GM19468 (cell line): ENCODE results near the gene ZSWIM4.
"Not testable (repeated sequence)": the region's sequence is repeated elsewhere in the genome, so short reads cannot be mapped to it uniquely, and the experiment has no call there.

ENCODE experiments used
- ATAC-seq: cut with Tn5 transposase; IDR thresholded peaks from one replicate; pipeline ENCODE4 v1.9.1; 2021; ENCODE audit warnings: mild to moderate bottlenecking, moderate library complexity, moderate number of reproducible peaks; ENCODE audit not compliant: unreplicated experiment; ENCODE audit errors: extremely low read depth

The ZSWIM4 gene

DNA sequence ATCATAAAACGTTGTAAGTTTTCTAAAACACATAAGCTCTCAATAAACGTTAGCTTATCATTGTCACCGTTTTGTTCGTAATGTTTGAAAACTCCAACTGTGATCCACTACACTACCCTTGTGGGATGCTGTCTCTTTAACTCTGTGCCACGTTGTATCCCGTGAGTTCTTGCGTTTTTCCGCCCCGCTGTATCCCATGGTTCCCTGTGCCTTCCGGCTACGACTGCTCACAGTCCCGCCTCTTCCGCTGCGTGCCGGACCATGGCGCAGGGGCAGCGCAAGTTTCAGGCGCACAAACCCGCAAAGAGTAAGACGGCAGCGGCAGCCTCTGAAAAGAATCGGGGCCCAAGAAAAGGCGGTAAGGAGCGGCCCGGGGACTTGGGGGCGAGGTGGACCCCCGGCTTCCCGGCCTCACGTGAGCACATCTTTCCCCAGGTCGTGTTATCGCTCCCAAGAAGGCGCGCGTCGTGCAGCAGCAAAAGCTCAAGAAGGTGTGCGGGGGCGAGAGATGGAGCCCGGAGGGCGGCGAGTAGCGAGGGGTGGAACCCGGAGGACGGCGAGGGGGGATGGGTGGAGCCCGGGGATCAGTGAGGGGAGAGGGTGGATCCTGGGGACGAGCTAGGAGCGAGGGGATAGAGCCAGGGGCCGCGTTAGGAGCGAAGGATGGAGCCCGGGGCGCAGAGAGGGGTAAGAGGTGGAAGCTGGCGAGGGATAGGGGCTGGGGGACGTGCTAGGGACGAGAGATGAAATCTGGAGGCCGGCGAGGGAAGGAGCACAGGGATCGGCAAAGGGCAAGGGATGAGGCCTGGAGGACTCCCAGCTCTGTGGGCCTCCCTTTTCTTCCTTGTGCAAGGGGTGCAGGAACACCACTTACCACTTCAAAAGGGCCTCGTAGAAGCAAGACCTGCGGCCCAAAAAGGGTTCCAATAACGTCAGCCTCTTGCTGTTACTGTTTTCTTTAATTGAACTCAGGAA is 20.7 kb upstream of the ZSWIM4 start, which contains the start of gene C19orf53:
Gene C19orf53, plus strand, starts transcription at position 240 of the 975 bp plus-strand sequence. Its CDS starts 22 bp downstream, at position 262.
- ATAC-seq, result peak; percentile 76

DNA sequence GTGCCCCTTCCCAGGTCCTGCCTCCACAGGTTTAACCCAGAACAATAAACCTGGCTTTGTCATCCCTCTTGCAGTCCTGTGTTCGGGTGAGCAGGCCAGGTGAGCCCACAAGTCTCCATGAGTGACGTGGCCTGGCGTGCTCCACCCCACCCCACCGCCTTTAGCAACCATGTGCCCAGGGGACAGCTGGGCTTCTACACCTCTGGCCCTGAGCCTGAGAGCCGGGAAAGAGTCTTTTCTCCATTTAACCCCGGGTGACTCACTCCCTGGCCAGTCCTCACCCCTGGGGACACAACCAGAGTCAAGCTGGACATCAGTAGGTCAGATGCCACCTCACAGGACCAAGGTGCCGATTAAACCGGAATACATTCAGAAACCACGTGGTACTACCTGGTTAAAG is 16.8 kb upstream of the ZSWIM4 start:
- ATAC-seq, result no peak

DNA sequence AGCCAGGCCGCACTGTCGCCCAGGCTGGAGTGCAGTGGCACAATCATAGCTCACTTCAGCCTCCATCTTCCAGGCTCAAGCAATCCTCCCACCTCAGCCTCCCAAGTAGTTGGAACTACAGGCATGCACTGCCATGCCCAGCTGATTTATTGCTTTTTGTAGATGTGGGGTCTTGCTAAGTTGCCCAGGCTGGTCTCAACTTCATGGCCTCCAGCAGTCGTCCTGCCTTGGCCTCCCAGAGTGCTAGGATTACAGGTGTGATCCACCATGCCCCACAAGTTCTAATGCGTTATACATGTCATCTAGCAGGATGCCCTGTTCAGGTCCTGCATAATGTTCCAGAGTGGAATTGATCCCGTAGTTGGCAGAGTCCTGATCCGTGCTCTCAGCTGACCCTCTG is 16.4 kb upstream of the ZSWIM4 start:
- no peak for ATAC-seq

GRCh38 chr19:13779794-13780193 is 15.4 kb upstream of the ZSWIM4 start:
- not testable (repeated sequence) for ATAC-seq

- no peak for ATAC-seq
These were observed 13.7 kb upstream of the ZSWIM4 start for GRCh38 chr19:13781547-13781946.

DNA sequence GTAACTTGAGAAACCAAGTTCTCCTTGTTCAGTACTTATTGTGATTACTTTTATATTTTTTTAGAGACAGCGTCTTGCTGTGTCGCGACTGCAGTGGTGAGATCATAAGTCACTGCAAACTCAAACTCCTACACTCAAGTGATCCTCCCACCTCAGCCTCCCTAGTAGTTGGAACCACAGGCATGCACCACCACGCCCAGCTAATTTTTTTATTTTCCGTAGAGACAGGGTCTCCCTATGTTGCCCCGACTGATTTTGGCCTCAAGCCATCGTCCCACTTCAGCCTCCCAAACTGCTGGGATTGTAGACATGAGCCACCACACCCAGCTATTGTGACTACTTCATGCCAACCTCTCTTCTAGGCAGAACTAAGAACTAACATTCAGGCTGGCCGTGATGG is 12.7 kb upstream of the ZSWIM4 start:
- no peak for ATAC-seq

DNA sequence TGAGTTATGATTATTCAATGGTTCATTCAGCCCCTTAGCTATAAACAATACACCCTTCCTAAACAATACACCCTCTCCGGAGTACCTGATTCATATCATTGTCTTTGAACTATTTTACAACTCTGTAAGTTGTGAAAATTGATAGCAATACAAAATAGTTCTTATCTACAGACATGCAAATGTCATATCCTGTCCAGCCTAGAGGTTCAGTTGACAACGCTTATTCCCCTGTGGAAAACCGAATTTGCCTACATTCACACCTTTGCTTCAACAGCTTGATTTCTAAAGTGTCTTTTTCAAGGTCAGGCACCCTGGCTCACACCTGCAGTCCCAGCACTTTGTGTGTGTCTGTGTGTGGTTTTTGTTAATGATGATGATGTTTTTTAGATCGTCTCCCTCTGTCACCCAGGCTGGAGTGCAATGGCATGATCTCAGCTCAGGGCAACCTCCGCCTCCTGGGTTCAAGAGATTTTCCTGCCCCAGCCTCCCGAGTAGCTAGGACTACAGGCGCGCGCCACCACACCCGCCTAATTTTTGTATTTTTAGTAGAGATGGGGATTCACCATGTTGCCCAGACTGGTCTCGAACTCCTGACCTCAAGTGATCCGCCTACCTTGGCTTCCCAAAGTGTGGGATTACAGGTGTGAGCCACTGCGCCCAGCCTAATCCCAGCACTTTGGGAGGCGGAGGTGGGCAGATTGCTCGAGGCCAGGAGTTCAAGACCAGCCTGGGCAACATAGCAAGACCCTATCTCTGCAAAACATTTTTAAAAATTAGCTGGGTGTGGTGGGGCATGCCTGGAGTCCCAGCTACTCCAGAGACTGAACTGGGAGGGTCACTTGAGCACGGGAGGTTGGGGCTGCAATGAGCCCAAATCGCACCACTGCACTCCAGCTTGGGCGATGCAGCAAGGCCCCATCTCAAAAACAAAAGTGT is 11.4 kb upstream of the ZSWIM4 start:
- ATAC-seq, result no peak

- ATAC-seq, result no peak
These were observed 10.4 kb upstream of the ZSWIM4 start for GRCh38 chr19:13784731-13785452.

DNA sequence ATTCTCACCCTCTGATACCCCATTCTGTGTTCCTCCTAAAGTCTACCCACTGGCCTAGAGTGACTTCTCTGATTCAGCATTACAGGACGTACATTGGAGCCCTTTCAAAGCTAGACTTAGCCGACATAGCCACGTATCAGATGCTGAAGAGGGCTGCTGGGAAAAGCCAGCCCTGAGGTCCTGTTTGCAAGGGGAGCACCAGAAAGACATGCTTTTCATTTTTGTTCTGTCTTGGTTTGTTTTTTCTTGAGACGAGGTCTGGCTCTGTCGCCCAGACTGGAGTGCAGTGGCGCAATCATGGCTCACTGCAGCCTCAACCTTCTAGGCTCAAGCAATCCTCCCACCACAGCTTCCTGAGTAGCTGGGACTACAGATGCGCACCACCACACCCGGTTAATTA is 6.3 kb upstream of the ZSWIM4 start:
- ATAC-seq, result no peak

DNA sequence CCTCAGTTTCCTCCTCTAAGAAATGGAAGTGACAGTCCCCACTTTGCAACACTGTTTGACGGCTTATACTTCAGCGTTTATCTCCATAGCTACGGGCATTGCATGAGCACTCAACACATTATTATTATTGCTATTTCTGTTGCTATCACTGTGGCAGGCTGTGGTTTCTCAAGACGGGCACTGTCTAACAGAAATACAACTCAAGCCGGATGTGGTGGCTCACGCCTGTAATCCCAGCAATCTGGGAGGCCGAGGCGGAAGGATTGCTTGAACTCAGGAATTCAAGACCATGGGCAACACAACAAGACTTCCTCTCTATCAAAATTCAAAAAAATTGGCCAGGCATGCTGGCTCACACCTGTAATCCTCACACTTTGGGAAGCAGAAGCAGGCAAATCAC is 4.9 kb upstream of the ZSWIM4 start:
- no peak for ATAC-seq

DNA sequence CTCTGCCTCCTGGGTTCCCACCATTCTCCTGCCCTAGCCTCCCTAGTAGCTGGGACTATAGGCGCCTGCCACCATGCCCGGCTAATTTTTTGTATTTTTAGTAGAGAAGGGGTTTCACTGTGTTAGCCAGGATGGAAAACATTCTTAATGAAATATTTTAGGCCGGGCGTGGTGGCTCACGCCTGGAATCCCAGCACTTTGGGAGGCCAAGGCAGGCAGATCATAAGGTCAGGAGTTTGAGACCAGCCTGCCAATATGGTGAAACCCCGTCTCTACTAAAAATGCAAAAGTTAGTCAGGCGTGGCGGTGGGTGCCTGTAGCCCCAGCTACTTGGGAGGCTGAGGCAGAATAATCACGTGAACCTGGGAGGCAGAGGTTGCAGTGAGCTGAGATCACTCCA is 1.9 kb upstream of the ZSWIM4 start:
- ATAC-seq, result not testable (repeated sequence)

DNA sequence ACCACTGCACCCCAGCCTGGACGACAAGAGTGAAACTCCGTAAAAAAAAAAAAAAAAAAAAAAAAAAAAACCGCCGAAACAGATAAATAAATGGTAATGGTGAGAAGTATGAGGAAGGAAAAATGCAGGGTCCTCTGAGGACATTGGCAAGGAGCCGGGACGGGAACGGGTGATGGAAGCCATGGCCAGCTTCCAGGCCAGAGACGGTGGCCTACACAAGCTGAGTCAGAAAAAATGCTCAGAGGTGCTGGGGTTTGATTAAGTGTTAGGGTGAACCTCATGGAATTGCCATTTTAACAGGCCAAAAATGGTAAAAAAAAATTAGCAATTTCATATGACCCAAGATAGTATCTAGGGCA is 866 bp upstream of the ZSWIM4 start:
- no peak for ATAC-seq

DNA sequence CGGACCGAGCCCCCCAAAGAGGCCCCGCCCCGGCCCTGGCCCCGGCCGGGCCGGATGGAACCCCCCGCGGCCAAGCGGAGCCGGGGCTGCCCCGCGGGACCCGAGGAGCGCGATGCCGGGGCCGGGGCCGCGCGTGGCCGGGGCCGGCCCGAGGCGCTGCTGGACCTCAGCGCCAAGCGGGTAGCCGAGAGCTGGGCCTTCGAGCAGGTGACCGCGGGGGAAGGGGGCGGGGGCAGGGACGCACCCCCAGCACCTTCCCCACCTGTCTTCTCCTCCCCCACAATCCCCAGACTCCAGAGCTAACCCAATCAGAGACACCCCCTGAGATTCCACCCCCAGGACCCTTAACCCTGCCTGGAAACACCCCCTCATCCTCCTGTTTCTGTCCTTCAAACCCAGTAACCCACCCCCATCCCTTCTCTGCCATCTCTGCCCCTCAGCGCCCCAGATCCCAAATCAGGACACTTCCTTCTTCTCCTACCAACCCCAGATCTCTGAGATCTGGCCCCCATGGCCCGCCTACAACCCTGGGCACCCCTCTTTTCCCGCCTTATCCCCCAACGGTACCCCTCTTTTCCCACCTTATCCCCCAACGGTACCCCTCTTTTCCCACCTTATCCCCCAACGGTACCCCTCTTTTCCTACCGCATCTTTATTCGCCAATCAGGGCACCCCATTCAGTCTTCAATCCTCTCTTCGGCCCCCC is 505 bp downstream of the ZSWIM4 start:
- ATAC-seq, result peak; percentile 13

DNA sequence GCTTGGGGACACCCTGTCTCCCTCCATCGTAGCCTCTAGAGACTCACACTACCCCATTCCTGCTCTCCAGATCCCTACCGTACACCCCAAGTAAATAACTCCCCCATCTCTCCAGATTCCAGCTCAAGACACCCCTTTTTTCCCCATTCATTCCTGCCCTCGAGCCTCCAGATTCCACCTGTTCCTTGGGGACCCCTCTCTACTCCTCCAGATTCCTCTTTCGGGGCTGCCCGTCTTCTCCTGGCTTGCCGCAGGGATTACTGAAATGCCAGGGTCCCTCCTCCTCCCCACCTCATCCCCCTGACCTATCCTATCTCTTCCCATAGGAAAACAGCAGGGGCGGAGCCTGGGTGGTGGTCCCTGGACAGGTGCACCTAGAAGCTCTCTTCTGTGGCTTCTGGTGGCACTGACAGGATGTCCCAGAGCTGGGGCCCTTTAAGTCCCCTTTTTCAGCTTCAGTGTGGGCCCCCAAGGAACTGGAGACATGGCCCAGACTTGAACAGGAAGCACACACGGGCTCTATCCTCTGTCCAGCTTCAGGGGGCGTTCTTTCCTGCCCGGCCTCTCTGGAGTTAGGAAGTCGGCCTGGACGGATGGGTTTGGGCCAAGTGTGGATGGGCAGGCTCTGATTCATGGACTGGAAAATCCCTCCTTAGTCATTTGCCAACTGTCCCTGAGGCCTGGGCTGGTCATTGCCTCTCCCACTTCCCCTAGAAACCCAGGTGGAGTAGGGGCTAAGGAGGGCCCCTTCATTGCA is 1.2 kb downstream of the ZSWIM4 start:
- ATAC-seq, result no peak

GRCh38 chr19:13797058-13797440 is 1.8 kb downstream of the ZSWIM4 start:
- ATAC-seq, result no peak

- ATAC-seq, result no peak
These were observed 2.6 kb downstream of the ZSWIM4 start for GRCh38 chr19:13797870-13798269.

DNA sequence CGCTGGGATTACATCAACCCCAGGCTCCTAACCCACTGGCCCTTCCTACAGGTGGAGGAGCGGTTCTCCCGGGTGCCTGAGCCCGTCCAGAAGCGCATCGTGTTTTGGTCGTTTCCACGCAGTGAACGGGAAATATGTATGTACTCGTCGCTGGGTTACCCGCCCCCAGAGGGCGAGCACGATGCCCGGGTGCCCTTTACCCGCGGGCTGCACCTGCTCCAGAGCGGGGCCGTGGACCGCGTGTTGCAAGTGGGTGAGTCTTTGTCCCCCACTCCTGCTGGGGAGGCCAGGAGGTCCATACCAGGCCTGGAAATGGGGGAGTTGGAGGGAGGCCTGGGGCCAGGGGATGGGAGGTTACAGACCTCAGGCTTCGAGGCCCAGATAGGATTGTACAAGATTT is 4.4 kb downstream of the ZSWIM4 start:
- no peak for ATAC-seq

GRCh38 chr19:13803038-13803437 is 7.8 kb downstream of the ZSWIM4 start:
- no peak for ATAC-seq
